GM15510 (cell line): ENCODE results near the gene WEE2.

Source experiments
- POLR2A ChIP-seq: IDR thresholded peaks from 3 replicates; pipeline ENCODE4 v1.6.1; 2011; ENCODE audit warnings: borderline replicate concordance; ENCODE audit not compliant: insufficient read length; ENCODE audit errors: extremely low read depth

Gene WEE2

GRCh38 chr7:141679014-141679413 lies 29.1 kb upstream of the WEE2 start:
- TF ChIP-seq POLR2A, result no peak

GRCh38 chr7:141685285-141686023 lies 22.7 kb upstream of the WEE2 start:
- TF ChIP-seq POLR2A, result no peak

GRCh38 chr7:141686074-141686473 lies 22.1 kb upstream of the WEE2 start:
- no peak for TF ChIP-seq POLR2A

GRCh38 chr7:141686670-141687069 lies 21.5 kb upstream of the WEE2 start:
- TF ChIP-seq POLR2A, result no peak

- TF ChIP-seq POLR2A, result no peak
Measured at GRCh38 chr7:141688043-141688442, 20.1 kb upstream of the WEE2 start.

- no peak for TF ChIP-seq POLR2A
Measured at GRCh38 chr7:141691540-141691939, 16.6 kb upstream of the WEE2 start.

- no peak for TF ChIP-seq POLR2A
Measured at GRCh38 chr7:141691961-141692360, 16.2 kb upstream of the WEE2 start.

GRCh38 chr7:141693082-141693481 lies 15.1 kb upstream of the WEE2 start:
- TF ChIP-seq POLR2A, result no peak

- TF ChIP-seq POLR2A, result no peak
Measured at GRCh38 chr7:141695803-141696289, 12.3 kb upstream of the WEE2 start.

- no peak for TF ChIP-seq POLR2A
Measured at GRCh38 chr7:141696348-141696747, 11.8 kb upstream of the WEE2 start.

GRCh38 chr7:141697211-141697871 lies 10.8 kb upstream of the WEE2 start:
- no peak for TF ChIP-seq POLR2A

GRCh38 chr7:141698247-141699015 lies 9.7 kb upstream of the WEE2 start:
- no peak for TF ChIP-seq POLR2A

GRCh38 chr7:141699860-141700259 lies 8.3 kb upstream of the WEE2 start:
- no peak for TF ChIP-seq POLR2A

GRCh38 chr7:141700296-141700847 lies 7.8 kb upstream of the WEE2 start:
- no peak for TF ChIP-seq POLR2A

GRCh38 chr7:141700848-141701371 lies 7.2 kb upstream of the WEE2 start:
- no peak for TF ChIP-seq POLR2A
